GM19372 (cell line): ENCODE measurements around the gene ASIP.
"Not testable (repeated sequence)": the region's sequence is repeated elsewhere in the genome, so short reads cannot be mapped to it uniquely, and the experiment has no call there.

Source experiments
- ATAC-seq: cut with Tn5 transposase; IDR thresholded peaks from one replicate; pipeline ENCODE4 v1.9.1; 2021; ENCODE audit warnings: mild to moderate bottlenecking, low read depth, moderate library complexity; ENCODE audit not compliant: unreplicated experiment

ASIP gene, protein sequence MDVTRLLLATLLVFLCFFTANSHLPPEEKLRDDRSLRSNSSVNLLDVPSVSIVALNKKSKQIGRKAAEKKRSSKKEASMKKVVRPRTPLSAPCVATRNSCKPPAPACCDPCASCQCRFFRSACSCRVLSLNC

DNA sequence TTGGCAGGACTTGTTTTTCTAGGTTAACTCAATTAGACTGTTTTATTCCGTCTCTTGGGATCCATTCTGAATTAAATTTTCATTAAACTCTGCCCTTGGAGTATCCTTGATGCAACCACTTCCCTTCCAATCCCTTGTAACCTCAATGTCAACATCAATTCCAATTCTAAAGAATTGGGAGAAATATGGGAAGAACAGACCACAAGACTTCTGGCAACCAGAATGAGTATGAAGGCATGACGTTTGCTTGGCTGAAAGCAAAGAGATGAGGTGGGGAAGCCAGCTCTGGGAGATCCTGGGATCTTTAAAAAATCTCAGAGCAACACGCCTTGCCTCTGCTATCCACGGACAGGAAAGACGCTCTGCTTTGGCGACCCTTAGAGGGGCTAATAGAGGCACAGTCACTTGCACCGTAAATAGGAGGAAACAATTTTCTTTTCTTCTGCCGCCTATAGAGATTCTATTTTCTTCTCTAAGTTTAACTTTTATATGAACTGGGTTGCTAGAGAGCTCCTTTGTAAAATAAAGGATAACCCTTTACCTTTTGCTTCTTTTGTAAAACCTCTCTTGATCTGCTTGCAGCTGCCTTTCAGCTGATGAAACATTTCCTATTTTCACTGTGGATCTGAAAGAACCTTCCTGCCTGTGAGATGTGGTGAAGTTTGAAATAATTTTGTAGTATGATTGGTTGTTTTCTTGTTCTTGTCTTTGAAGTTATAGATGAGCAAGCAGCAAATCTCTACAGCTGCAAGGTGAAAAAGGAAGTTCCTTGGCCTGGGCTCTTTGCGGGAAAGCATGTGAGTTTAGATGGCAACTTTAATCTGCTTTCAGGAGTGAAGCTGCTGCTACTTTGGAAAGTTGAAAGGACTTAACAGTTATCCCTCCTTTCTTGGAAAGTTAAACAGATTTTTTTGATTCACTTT lies at the start of gene ASIP:
Gene ASIP, plus strand, starts transcription at position 731 of the 923 bp plus-strand sequence. CDS start 18,952 bp downstream, outside the sequence.
- no peak for ATAC-seq

- ATAC-seq: no peak
Measured at GRCh38 chr20:34193051-34193450, 48.2 kb upstream of the ASIP start.

- no peak for ATAC-seq
Measured at GRCh38 chr20:34199183-34199582, 42.0 kb upstream of the ASIP start.

GRCh38 chr20:34200023-34200422 lies 41.2 kb upstream of the ASIP start:
- ATAC-seq: no peak

- no peak for ATAC-seq
Measured at GRCh38 chr20:34201531-34201930, 39.7 kb upstream of the ASIP start.

DNA sequence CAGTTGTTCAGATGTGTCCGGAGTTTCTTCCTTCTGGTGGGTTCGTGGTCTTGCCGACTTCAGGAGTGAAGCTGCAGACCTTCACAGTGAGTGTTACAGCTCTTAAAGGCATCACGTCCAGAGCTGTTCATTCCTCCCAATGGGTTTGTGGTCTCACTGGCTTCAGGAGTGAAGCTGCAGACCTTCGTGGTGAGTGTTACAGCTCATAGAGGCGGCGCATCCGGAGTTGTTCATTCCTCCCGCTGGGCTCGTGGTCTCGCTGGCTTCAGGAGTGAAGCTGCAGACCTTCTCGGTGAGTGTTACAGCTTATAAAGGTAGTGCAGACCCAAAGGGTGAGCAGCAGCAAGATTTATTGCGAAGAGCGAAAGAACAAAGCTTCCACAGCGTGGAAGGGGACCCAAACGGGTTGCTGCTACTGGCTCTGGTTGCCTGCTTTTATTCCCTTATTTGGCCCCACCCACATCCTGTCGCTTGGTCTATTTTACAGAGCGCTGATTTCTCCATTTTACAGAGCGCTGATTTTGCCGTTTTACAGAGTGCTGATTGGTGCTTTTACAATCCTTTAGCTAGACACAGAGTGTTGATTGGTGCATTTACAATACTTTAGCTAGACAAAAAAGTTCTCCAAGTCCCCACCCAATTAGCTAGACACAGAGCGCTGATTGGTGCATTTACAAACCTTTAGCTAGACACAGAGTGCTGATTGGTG lies 35.9 kb upstream of the ASIP start:
- not testable (repeated sequence) for ATAC-seq

DNA sequence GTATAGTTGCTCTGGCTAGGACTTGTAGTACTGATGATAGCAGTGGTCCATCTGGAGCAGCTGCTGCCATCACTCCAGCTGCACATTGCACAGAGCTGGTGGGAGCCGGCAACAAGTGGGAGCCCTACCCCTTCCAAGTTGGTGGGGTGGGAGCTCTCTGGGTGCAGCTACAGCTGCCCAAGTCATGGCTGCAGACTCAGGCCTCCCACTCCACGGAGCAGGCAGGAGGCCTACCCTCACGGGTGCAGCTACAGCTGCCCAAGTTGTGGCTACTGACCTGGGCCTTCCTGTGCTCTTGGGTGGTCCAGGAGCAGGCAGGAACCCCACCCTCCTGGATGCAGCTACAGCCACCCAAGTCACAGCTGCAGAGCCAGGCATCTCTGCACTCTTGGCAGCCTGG lies 32.1 kb upstream of the ASIP start:
- no peak for ATAC-seq

DNA sequence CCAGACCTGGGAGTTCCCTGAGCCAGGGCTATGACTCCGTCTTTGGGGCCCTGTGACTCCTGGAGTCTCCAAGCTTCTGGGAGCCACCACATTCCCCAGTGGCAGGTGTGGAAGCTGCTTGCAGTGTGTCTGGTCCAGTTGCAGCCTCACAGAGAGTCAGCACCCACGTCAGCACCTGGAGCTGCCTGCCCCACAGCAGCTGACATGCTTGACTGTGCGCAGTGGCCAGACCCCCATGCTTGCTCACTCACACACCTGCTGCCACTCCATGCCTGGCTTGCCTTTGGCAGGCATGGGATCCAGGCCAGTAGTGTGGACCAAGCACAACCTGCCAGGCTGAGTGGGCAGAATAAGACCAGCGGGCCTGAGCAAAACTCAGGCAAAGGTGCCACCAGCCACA lies 31.0 kb upstream of the ASIP start:
- no peak for ATAC-seq

DNA sequence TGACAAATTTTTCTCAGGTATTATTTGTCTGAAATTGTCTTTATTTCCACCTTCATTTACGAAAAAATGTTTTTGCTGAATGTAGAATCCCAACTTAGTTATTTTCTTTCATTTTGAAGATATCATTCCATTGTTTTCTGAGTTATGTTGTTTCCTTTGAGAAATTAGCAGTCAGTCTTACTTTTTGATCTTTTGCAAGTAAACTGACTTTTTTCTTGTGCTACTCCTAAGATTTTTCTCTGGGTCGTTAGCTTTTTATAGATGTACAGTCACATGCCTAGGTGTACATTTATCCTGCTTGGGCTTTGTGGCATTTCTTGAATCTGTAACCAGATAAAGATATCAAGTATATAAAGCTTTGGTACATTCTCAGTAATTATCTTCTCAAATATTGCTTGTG lies 29.6 kb upstream of the ASIP start:
- no peak for ATAC-seq

DNA sequence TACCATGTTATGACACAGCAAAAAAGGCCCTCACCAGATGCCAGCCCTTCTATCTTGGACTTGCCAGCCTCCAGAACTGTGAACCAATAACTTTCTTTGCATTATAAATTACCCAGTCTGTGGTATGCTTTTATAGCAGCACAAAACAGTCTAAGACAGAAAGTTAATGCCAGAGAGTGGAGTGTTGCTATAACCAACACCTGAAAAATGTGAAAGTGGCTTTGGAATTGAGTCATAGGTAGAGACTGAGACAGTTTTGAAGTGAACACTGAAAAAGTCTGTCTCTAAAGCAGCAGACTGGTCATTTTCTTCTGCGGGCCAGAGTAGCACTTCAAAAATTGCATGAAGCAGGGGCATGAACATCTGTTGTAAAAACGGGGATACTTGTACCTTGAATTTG lies 28.0 kb upstream of the ASIP start:
- ATAC-seq: no peak

GRCh38 chr20:34215711-34216381 lies 25.4 kb upstream of the ASIP start:
- no peak for ATAC-seq

- no peak for ATAC-seq
Measured at GRCh38 chr20:34216382-34216742, 24.9 kb upstream of the ASIP start.

GRCh38 chr20:34220561-34220960 lies 20.7 kb upstream of the ASIP start:
- ATAC-seq: no peak

- ATAC-seq: no peak
Measured at GRCh38 chr20:34222208-34222607, 19.0 kb upstream of the ASIP start.

DNA sequence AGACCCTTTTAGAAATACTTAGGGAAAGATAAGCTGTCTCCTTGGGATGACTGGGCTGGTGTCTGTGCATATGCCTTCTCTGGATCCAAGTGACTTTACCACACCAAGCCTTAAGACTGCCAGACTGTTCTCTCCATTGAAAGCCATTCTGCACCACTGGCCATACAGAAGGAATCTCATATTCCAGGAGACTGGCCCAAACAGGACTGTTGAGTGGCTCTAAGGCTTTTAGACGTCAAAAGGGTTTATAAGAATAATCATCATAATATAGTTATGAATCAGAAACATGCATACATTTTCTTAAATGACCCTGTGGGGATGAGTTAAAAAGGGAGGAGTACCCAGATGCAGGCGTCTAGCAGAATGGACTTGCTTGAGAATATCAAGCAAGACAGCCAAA lies 17.0 kb upstream of the ASIP start:
- ATAC-seq: not testable (repeated sequence)

GRCh38 chr20:34231634-34232033 lies 9.6 kb upstream of the ASIP start:
- no peak for ATAC-seq

GRCh38 chr20:34232494-34233087 lies 8.6 kb upstream of the ASIP start:
- ATAC-seq: no peak

GRCh38 chr20:34233687-34234086 lies 7.5 kb upstream of the ASIP start:
- no peak for ATAC-seq

GRCh38 chr20:34235875-34236274 lies 5.3 kb upstream of the ASIP start:
- no peak for ATAC-seq

DNA sequence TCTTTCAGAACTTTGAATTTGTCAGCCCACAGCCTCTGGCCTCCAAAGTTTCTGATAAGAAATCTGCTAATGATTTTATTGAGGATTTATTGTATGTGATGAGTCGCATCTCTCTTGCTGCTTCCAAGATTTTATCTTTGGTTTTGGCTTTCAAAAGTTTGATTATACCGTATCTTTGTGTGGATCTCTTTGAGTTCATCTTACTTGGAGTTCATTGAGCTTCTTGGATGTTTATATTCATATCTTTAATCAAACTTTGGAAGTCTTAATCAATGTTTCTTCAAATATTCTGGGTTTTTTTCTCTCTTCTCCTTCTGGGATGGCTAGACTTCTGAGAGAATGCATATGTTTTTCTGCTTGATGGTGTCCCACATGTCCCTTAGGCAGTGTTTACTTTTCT lies 3.3 kb upstream of the ASIP start:
- ATAC-seq: no peak

GRCh38 chr20:34240121-34240520 lies 1.1 kb upstream of the ASIP start:
- no peak for ATAC-seq
